ENCODE data around the gene KNOP1. TPM values are rescaled to one million over a fixed set of nuclear protein-coding genes. Genes with fewer than 3 reads are reported as not detected.

KNOP1 gene
- total and polyA plus RNA-seq, 7 experiments from 2014 or later, result 6.4 to 20.6 (median 13.4) TPM

DNA sequence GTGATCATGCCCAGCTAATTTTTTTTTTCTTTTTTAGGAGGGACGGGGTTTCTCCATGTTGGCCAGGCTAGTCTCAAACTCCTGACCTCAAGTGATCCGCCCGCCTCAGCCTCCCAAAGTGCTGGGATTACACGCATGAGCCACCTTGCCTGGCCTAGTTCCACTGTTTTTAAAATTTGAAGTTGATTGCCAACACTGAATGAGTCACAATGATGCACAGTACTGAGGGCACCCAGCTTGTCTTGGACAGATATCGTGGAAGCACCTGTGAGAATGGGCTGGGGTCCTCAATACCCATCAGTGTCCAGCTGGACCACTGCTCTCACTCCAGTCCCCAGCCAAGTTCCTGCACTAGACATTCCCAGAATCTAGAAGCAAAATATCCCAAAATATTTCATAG, 2.5 kb downstream of the KNOP1 start:
- Histone ChIP-seq H3K36me3 (ENCODE audit: control insufficient read depth in 2 of 3, insufficient read depth in 3 of 3, low read length in 3 of 3) (peaks cover 0 to 40% (median 0%) of the 10 kb centered on the region in 3 experiments), H3K27me3 (ENCODE audit: control insufficient read depth in 2 of 2, insufficient read depth in 2 of 2, low read length in 2 of 2) (no peaks in the 10 kb centered on the region), H3K27ac (ENCODE audit: low read depth, low read length) (no peak overlapping the region), H3K4me3 (ENCODE audit: low read length) (no peak overlapping the region), H3K4me1 (ENCODE audit: control insufficient read depth in 2 of 2, insufficient read depth in 2 of 2, low read length in 2 of 2) (peaks cover 0 to 7% of the 10 kb centered on the region in 2 donors), H3K9me3 (ENCODE audit: control insufficient read depth in 2 of 3, low read length in 3 of 3) (no peaks in the 10 kb centered on the region)
- Mint-ChIP-seq H3K27ac (peak overlapping the region in 1 of 9 donors; percentile 21), H3K4me3 (no peak overlapping the region), H3K27me3 (no peaks in the 10 kb centered on the region), H3K9me3 (no peaks in the 10 kb centered on the region), H3K4me1 (peaks cover 16 to 53% (median 44%) of the 10 kb centered on the region in 7 donors), H3K36me3 (peaks cover 8 to 25% (median 18%) of the 10 kb centered on the region in 5 donors)
- ATAC-seq, result no peak
- intact Hi-C loops (cut with micrococcal nuclease), result loop anchor here in 1 of 2 donors (5.0 kb wide), 1 partner anchor 923 kb away; the partner anchor contains the start of gene RPS15A
- CTCF ChIA-PET, result no interaction called here
- POLR2A ChIA-PET, result interaction anchor here (0.6 to 1.2 kb wide), 2 partner anchors 8 to 407 kb away, joined by 3 to 4 read pairs; no protein-coding TSS in a partner anchor
- no peak for DNase-seq

- no peak overlapping the region for H3K4me3 ChIP-seq (ENCODE audit: low read length)
- POLR2A ChIA-PET, result no interaction called here
- H3K27ac ChIP-seq (ENCODE audit: low read depth, low read length), result no peak overlapping the region
- peaks cover 0 to 59% (median 11%) of the 10 kb centered on the region in 3 experiments for H3K36me3 ChIP-seq (ENCODE audit: control insufficient read depth in 2 of 3, insufficient read depth in 3 of 3, low read length in 3 of 3)
- DNase-seq (no peak), ATAC-seq (no peak)
- CTCF ChIA-PET, result no interaction called here
- Mint-ChIP-seq H3K27ac (peak overlapping the region in 2 of 9 donors; percentile 52 to 53), H3K9me3 (peaks cover 0 to 2% (median 0%) of the 10 kb centered on the region in 11 donors), H3K27me3 (no peaks in the 10 kb centered on the region), H3K36me3 (peaks cover 8 to 39% (median 23%) of the 10 kb centered on the region in 5 donors), H3K4me1 (peaks cover 14 to 59% (median 48%) of the 10 kb centered on the region in 7 donors), H3K4me3 (no peak overlapping the region)
- H3K9me3 ChIP-seq (ENCODE audit: control insufficient read depth in 2 of 3, low read length in 3 of 3), result no peaks in the 10 kb centered on the region
- H3K4me1 ChIP-seq (ENCODE audit: control insufficient read depth in 2 of 2, insufficient read depth in 2 of 2, low read length in 2 of 2), result peaks cover 0 to 4% of the 10 kb centered on the region in 2 donors
- intact Hi-C loops (cut with micrococcal nuclease), result no loop called here
- no peaks in the 10 kb centered on the region for H3K27me3 ChIP-seq (ENCODE audit: control insufficient read depth in 2 of 2, insufficient read depth in 2 of 2, low read length in 2 of 2)
Observed at GRCh38 chr16:19713697-19714096, 4.3 kb downstream of the KNOP1 start.

DNA sequence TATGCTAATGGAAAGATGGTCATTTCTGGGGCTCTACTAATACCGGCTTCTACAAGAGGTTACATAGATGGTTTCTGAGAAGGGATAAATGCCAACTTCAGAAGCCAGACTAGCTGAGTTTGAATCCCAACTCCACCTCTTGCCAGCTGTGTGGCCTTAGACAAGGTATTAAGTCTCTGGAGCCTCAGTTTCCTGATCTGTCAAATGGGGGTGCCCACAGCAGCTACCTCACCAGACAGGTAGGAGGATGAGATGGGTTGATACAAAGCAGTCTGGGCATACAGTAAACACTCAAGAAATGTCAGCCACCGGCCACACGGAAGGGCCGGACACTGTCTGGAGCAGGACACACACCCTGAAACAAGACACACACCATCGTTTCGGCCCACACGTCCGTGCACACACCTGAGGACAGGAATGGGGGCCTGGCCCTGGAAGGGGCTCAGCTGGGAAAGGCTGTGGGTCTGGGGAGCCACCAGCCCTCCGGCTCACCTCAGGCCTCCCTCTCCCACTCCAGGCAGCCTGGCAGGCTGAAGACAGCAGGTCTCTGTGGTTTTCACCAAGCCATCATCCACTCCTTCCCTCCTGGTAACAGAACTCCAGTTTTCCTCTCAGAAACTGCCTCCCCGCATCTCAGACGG, 5.5 kb downstream of the KNOP1 start:
- H3K27me3 ChIP-seq (ENCODE audit: control insufficient read depth in 2 of 2, insufficient read depth in 2 of 2, low read length in 2 of 2), result no peaks in the 10 kb centered on the region
- Mint-ChIP-seq H3K36me3 (peaks cover 8 to 42% (median 23%) of the 10 kb centered on the region in 5 donors), H3K4me3 (no peak overlapping the region), H3K4me1 (peaks cover 14 to 54% (median 43%) of the 10 kb centered on the region in 7 donors), H3K27me3 (no peaks in the 10 kb centered on the region), H3K27ac (peak overlapping the region in 1 of 9 donors; percentile 52), H3K9me3 (peaks cover 0 to 2% (median 0%) of the 10 kb centered on the region in 11 donors)
- H3K9me3 ChIP-seq (ENCODE audit: control insufficient read depth in 2 of 3, low read length in 3 of 3), result no peaks in the 10 kb centered on the region
- H3K36me3 ChIP-seq (ENCODE audit: control insufficient read depth in 2 of 3, insufficient read depth in 3 of 3, low read length in 3 of 3), result peaks cover 0 to 62% (median 11%) of the 10 kb centered on the region in 3 experiments
- CTCF ChIA-PET, result interaction anchor here (0.8 kb wide), 1 partner anchor 16 kb away, joined by 3 read pairs; no protein-coding TSS in a partner anchor
- no peak overlapping the region for H3K4me3 ChIP-seq (ENCODE audit: low read length)
- intact Hi-C loops (cut with micrococcal nuclease), result no loop called here
- no peak for ATAC-seq
- H3K4me1 ChIP-seq (ENCODE audit: control insufficient read depth in 2 of 2, insufficient read depth in 2 of 2, low read length in 2 of 2), result peaks cover 0 to 4% of the 10 kb centered on the region in 2 donors
- POLR2A ChIA-PET, result no interaction called here
- no peak overlapping the region for H3K27ac ChIP-seq (ENCODE audit: low read depth, low read length)
- DNase-seq, result no peak

GRCh38 chr16:19711643-19712042, 6.4 kb downstream of the KNOP1 start:
- Histone ChIP-seq H3K9me3 (ENCODE audit: control insufficient read depth in 2 of 3, low read length in 3 of 3) (no peaks in the 10 kb centered on the region), H3K4me3 (ENCODE audit: low read length) (no peak overlapping the region), H3K27me3 (ENCODE audit: control insufficient read depth in 2 of 2, insufficient read depth in 2 of 2, low read length in 2 of 2) (no peaks in the 10 kb centered on the region), H3K4me1 (ENCODE audit: control insufficient read depth in 2 of 2, insufficient read depth in 2 of 2, low read length in 2 of 2) (no peaks in the 10 kb centered on the region), H3K36me3 (ENCODE audit: control insufficient read depth in 2 of 3, insufficient read depth in 3 of 3, low read length in 3 of 3) (peaks cover 0 to 70% (median 11%) of the 10 kb centered on the region in 3 experiments), H3K27ac (ENCODE audit: low read depth, low read length) (no peak overlapping the region)
- H3K27me3 Mint-ChIP-seq, result no peaks in the 10 kb centered on the region
- peaks cover 8 to 46% (median 23%) of the 10 kb centered on the region in 5 donors for H3K36me3 Mint-ChIP-seq
- H3K9me3 Mint-ChIP-seq, result peaks cover 0 to 2% (median 0%) of the 10 kb centered on the region in 11 donors
- ChIA-PET POLR2A (no interaction called here), CTCF (no interaction called here)
- intact Hi-C loops (cut with micrococcal nuclease), result no loop called here
- H3K4me1 Mint-ChIP-seq, result peaks cover 8 to 45% (median 34%) of the 10 kb centered on the region in 7 donors
- no peak overlapping the region for H3K4me3 Mint-ChIP-seq
- H3K27ac Mint-ChIP-seq, result peak overlapping the region in 6 of 9 donors; percentile 28 to 84 (median 48)
- ATAC-seq (no peak), DNase-seq (no peak)

GRCh38 chr16:19710991-19711545, 7.0 kb downstream of the KNOP1 start:
- Mint-ChIP-seq H3K36me3 (peaks cover 8 to 51% (median 28%) of the 10 kb centered on the region in 5 donors), H3K4me1 (peaks cover 2 to 40% (median 28%) of the 10 kb centered on the region in 7 donors), H3K27me3 (no peaks in the 10 kb centered on the region), H3K27ac (peak overlapping the region in 2 of 9 donors; percentile 28 to 84), H3K4me3 (no peak overlapping the region), H3K9me3 (peaks cover 0 to 2% (median 0%) of the 10 kb centered on the region in 11 donors)
- ChIA-PET POLR2A (no interaction called here), CTCF (interaction anchor here (0.5 kb wide), 1 partner anchor 60 kb away, joined by 3 read pairs; no protein-coding TSS in a partner anchor)
- Histone ChIP-seq H3K27ac (ENCODE audit: low read depth, low read length) (no peak overlapping the region), H3K36me3 (ENCODE audit: control insufficient read depth in 2 of 3, insufficient read depth in 3 of 3, low read length in 3 of 3) (peaks cover 0 to 76% (median 11%) of the 10 kb centered on the region in 3 experiments), H3K9me3 (ENCODE audit: control insufficient read depth in 2 of 3, low read length in 3 of 3) (no peaks in the 10 kb centered on the region), H3K4me3 (ENCODE audit: low read length) (no peak overlapping the region), H3K27me3 (ENCODE audit: control insufficient read depth in 2 of 2, insufficient read depth in 2 of 2, low read length in 2 of 2) (no peaks in the 10 kb centered on the region), H3K4me1 (ENCODE audit: control insufficient read depth in 2 of 2, insufficient read depth in 2 of 2, low read length in 2 of 2) (no peaks in the 10 kb centered on the region)
- no peak for ATAC-seq
- no peak for DNase-seq
- intact Hi-C loops (cut with micrococcal nuclease), result no loop called here

DNA sequence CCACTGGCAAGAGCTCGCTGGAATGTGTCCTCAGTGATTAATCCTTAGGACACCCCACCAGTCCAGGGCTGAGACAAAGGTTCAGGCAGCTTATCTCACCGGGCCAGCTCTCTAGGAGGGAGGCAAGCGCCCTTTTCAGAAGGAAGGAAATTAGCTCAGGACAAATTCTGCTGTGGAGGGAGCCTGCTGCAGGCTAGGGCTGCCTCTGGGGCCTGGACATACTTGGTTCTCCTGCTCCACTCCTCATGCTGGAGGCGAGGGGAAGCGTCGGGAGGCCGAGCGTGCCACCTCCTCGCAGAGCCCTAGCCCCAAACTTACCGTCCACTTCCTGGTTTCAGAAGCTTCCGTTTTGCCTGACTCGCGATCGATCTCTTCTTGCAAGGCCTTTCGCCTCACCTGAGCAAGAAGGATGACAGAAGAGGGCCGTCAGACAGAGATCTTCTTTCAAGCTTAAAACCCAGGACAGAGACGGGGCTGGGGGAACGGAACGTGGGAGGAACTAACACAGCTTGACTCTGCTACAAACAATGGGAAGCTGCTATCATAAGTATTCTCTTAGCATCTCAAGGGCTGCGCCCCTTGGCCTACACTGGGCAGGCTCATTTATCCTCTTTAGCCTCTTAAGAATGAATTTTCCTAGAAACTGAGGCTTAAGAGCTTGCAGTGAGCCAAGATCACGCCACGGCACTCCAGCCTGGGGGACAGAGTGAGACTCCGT, 7.7 kb downstream of the KNOP1 start:
- Histone ChIP-seq H3K27me3 (ENCODE audit: control insufficient read depth in 2 of 2, insufficient read depth in 2 of 2, low read length in 2 of 2) (no peaks in the 10 kb centered on the region), H3K36me3 (ENCODE audit: control insufficient read depth in 2 of 3, insufficient read depth in 3 of 3, low read length in 3 of 3) (peaks cover 0 to 83% (median 11%) of the 10 kb centered on the region in 3 experiments), H3K4me3 (ENCODE audit: low read length) (no peak overlapping the region), H3K4me1 (ENCODE audit: control insufficient read depth in 2 of 2, insufficient read depth in 2 of 2, low read length in 2 of 2) (no peaks in the 10 kb centered on the region), H3K27ac (ENCODE audit: low read depth, low read length) (no peak overlapping the region), H3K9me3 (ENCODE audit: control insufficient read depth in 2 of 3, low read length in 3 of 3) (no peaks in the 10 kb centered on the region)
- Mint-ChIP-seq H3K27me3 (no peaks in the 10 kb centered on the region), H3K27ac (peak overlapping the region in 4 of 9 donors; percentile 17 to 68 (median 53)), H3K4me3 (no peak overlapping the region), H3K4me1 (peaks cover 0 to 34% (median 23%) of the 10 kb centered on the region in 7 donors), H3K36me3 (peaks cover 11 to 58% (median 32%) of the 10 kb centered on the region in 5 donors), H3K9me3 (peaks cover 0 to 2% (median 0%) of the 10 kb centered on the region in 11 donors)
- ChIA-PET POLR2A (no interaction called here), CTCF (interaction anchor here (0.5 to 1.2 kb wide), 2 partner anchors 60 to 1661 kb away, joined by 3 to 4 read pairs; no protein-coding TSS in a partner anchor)
- DNase-seq (no peak), ATAC-seq (no peak)
- intact Hi-C loops (cut with micrococcal nuclease), result no loop called here

Measured in naive thymus-derived CD4-positive, alpha-beta T cell (primary cell).